Activated naive CD8-positive, alpha-beta T cell treated with anti-CD3 and anti-CD28 coated beads, Interleukin-2, amount 50 U/mL, for 16 hours (primary cell): ENCODE results near the gene CCDC18.

Experiments
- DNase-seq: peaks from one replicate; pipeline ENCODE4 v3.0.0-alpha.2; 2020; ENCODE audit warnings: low read depth, low spot score

Gene CCDC18

DNA sequence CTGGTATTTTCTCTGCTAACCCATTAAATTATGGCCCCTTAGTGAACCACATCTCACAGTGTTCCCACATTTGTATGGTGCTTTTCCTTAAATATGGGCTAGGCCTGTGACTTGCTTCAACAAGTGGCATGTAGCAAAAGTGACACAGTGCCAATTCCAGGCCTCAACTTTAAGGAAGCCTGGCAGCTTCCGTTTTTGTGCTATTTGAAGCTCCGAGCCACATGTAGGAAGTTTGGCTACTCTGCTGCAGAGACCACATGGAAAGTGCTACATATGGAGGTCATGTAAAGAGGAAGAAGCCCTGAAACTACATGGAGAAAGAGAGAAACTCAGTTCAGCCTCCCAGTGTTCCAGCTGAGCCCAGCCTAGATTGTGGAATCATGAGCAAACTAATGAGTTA is 136.7 kb downstream of the CCDC18 start:
- no peak for DNase-seq

- no peak for DNase-seq
Measured at GRCh38 chr1:93317943-93318342, 137.4 kb downstream of the CCDC18 start.

DNA sequence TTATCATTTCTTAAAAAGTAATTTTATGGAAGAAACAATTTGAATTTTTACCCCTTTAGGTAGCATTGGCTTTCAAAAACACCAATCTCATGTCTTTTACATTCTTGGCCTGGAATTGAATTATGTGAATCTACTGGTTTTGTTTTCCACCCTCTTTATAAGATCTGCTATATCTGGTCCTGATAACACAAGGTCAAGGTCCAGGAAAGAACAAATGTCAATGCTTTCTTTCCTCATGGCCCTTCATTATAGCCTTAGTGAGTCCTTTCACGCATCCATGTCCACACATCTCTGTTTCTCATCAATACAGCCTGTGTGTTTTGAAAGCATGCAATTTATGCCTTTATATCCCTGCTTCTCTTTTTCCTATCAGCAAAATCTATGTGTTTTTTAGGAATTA is 141.2 kb downstream of the CCDC18 start:
- no peak for DNase-seq

GRCh38 chr1:93322349-93322748 is 141.8 kb downstream of the CCDC18 start:
- DNase-seq: no peak

GRCh38 chr1:93323185-93323820 is 142.8 kb downstream of the CCDC18 start:
- DNase-seq: no peak

DNA sequence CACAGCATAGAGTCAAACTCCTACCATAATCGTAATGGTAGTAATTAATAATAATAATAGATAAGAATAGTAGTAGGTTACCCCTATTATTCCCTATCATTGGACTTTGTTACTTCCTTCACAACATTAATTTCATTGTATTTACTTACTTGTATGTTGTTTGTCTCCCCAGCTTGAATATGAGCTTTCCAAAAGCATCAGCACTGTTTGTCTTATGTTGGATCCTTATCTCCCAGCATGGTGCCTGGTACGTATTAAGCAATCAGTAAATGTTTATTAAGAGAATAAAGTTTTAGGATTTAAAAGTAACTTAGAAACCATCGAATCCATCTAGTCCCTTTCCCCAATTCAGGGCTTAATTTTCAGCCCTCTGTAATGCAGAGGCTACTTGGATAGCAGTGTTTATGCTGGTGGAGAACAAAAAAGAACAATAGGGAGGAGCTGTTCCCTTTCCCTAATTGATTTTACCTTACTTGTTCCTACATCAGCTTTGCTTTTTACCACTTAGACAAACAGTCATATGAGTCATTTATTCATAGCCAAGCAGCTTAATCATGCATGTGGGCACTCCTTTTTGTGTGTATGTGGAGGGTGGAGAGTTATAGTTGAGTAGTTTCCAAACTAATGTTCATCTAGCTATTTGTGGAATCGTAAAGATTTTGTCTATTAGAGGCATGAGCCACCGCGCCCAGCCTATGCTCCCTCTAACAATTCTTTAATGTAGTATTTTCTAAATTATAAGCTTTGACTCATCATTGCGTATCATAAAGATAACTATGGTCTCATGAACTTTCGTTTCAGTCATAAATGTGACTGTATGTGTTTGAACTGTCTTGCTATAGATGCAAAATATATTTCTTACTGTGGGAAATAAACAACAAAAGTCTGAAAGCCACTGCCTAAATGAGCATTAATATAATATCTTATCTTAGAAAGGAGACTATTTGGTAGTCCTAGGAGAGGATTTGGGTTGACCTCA is 144.3 kb downstream of the CCDC18 start:
- no peak for DNase-seq
